ENCODE results near the gene C13orf42. TPM values are rescaled to one million over a fixed set of nuclear protein-coding genes. Genes with fewer than 3 reads are reported as not detected.
"Not testable (repeated sequence)": the region's sequence is repeated elsewhere in the genome, so short reads cannot be mapped to it uniquely, and the experiment has no call there.

C13orf42 gene
- total RNA-seq, 1 donor from 2014 or later: not detected

- no peak for DNase-seq (ENCODE audit: low read depth, low spot score)
Observed at GRCh38 chr13:51122868-51123566, 11.9 kb upstream of the C13orf42 start.

- not testable (repeated sequence) for DNase-seq (ENCODE audit: low read depth, low spot score)
Observed at GRCh38 chr13:51120873-51121272, 9.8 kb upstream of the C13orf42 start.

GRCh38 chr13:51118809-51119431, 7.8 kb upstream of the C13orf42 start:
- DNase-seq (ENCODE audit: low read depth, low spot score): no peak

- DNase-seq (ENCODE audit: low read depth, low spot score): no peak
Observed at GRCh38 chr13:51113969-51114368, 2.9 kb upstream of the C13orf42 start.

GRCh38 chr13:51113186-51113881, 2.3 kb upstream of the C13orf42 start:
- no peak for DNase-seq (ENCODE audit: low read depth, low spot score)

GRCh38 chr13:51112771-51113170, 1.7 kb upstream of the C13orf42 start:
- no peak for DNase-seq (ENCODE audit: low read depth, low spot score)

GRCh38 chr13:51111997-51112396, 923 bp upstream of the C13orf42 start:
- DNase-seq (ENCODE audit: low read depth, low spot score): no peak

GRCh38 chr13:51107996-51108395, 3.1 kb downstream of the C13orf42 start:
- no peak for DNase-seq (ENCODE audit: low read depth, low spot score)

- no peak for DNase-seq (ENCODE audit: low read depth, low spot score)
Observed at GRCh38 chr13:51105046-51105445, 6.0 kb downstream of the C13orf42 start.

- no peak for DNase-seq (ENCODE audit: low read depth, low spot score)
Observed at GRCh38 chr13:51101636-51102235, 9.3 kb downstream of the C13orf42 start.

- no peak for DNase-seq (ENCODE audit: low read depth, low spot score)
Observed at GRCh38 chr13:51097353-51098043, 13.6 kb downstream of the C13orf42 start.

GRCh38 chr13:51096131-51096530, 14.9 kb downstream of the C13orf42 start:
- DNase-seq (ENCODE audit: low read depth, low spot score): no peak

GRCh38 chr13:51093574-51093973, 17.5 kb downstream of the C13orf42 start:
- no peak for DNase-seq (ENCODE audit: low read depth, low spot score)

GRCh38 chr13:51091839-51092238, 19.2 kb downstream of the C13orf42 start:
- DNase-seq (ENCODE audit: low read depth, low spot score): no peak

GRCh38 chr13:51083706-51084105, 27.4 kb downstream of the C13orf42 start:
- no peak for DNase-seq (ENCODE audit: low read depth, low spot score)

- DNase-seq (ENCODE audit: low read depth, low spot score): not testable (repeated sequence)
Observed at GRCh38 chr13:51080478-51081065, 30.5 kb downstream of the C13orf42 start.

GRCh38 chr13:51071493-51071892, 39.6 kb downstream of the C13orf42 start:
- DNase-seq (ENCODE audit: low read depth, low spot score): no peak

GRCh38 chr13:51070005-51070649, 40.9 kb downstream of the C13orf42 start:
- peak; percentile 35 for DNase-seq (ENCODE audit: low read depth, low spot score)

GRCh38 chr13:51068501-51068900, 42.6 kb downstream of the C13orf42 start:
- no peak for DNase-seq (ENCODE audit: low read depth, low spot score)

- DNase-seq (ENCODE audit: low read depth, low spot score): no peak
Observed at GRCh38 chr13:51067706-51068105, 43.4 kb downstream of the C13orf42 start.
